ENCODE measurements around the gene SLC35A2.

SLC35A2 gene

DNA sequence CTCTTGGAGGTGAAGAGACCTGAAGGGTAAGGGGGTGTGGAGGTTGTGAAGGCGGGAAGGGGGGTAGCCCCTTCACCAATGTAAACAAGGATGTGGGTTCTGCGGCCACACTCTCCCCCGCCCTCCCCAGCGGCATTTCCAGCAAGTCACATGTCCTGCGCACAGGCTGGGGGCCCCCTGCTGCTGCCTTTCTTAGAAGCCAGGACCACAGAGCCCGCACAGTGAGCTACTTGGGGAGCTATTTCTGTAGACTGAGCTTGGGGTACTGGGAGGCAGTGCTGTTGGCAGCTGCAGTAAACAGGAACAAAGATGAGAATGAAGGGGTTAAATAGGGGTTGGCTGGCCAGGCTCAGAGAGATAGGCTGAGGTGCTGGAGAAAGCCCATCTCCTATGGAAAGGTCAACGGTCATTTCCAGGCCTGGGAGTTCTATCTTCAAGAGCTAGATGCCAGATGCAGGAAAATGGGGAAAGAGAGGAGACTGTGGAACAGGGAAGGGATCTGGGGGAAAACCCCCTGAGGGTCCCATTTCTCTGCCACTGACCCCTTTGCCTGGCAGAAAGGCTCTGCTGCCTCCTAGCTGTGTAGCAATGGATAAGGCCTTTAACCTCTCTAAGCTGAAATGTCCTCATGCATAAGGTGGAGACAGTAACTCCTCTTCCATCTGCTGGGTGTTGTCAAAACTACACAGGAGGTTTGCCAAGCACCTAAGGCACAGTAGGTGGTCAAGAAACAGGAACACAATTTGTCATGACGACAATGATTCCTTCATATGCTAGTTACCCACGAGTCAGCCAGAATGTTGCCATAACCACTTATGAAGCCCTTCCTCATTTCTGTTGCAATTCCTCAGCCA lies 25.8 kb upstream of the SLC35A2 start:
- DNase-seq (ENCODE audit: low read depth in 1 of 2, low spot score in 1 of 2): peak; percentile 63 to 86
- no peaks in the 10 kb centered on the region for H3K27me3 ChIP-seq (ENCODE audit: insufficient read depth, poor library complexity, severe bottlenecking)
- H3K27ac ChIP-seq (replicated peaks): peak overlapping the region; percentile 89
- H3K4me3 ChIP-seq (replicated peaks; ENCODE audit: insufficient read depth, low read length): no peak overlapping the region
- TF ChIP-seq, protein P1, sequence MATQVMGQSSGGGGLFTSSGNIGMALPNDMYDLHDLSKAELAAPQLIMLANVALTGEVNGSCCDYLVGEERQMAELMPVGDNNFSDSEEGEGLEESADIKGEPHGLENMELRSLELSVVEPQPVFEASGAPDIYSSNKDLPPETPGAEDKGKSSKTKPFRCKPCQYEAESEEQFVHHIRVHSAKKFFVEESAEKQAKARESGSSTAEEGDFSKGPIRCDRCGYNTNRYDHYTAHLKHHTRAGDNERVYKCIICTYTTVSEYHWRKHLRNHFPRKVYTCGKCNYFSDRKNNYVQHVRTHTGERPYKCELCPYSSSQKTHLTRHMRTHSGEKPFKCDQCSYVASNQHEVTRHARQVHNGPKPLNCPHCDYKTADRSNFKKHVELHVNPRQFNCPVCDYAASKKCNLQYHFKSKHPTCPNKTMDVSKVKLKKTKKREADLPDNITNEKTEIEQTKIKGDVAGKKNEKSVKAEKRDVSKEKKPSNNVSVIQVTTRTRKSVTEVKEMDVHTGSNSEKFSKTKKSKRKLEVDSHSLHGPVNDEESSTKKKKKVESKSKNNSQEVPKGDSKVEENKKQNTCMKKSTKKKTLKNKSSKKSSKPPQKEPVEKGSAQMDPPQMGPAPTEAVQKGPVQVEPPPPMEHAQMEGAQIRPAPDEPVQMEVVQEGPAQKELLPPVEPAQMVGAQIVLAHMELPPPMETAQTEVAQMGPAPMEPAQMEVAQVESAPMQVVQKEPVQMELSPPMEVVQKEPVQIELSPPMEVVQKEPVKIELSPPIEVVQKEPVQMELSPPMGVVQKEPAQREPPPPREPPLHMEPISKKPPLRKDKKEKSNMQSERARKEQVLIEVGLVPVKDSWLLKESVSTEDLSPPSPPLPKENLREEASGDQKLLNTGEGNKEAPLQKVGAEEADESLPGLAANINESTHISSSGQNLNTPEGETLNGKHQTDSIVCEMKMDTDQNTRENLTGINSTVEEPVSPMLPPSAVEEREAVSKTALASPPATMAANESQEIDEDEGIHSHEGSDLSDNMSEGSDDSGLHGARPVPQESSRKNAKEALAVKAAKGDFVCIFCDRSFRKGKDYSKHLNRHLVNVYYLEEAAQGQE (IDR thresholded peaks at IDR 0.05; ENCODE audit: insufficient replicate concordance, low read depth): no peak
- TF ChIP-seq, protein P2, sequence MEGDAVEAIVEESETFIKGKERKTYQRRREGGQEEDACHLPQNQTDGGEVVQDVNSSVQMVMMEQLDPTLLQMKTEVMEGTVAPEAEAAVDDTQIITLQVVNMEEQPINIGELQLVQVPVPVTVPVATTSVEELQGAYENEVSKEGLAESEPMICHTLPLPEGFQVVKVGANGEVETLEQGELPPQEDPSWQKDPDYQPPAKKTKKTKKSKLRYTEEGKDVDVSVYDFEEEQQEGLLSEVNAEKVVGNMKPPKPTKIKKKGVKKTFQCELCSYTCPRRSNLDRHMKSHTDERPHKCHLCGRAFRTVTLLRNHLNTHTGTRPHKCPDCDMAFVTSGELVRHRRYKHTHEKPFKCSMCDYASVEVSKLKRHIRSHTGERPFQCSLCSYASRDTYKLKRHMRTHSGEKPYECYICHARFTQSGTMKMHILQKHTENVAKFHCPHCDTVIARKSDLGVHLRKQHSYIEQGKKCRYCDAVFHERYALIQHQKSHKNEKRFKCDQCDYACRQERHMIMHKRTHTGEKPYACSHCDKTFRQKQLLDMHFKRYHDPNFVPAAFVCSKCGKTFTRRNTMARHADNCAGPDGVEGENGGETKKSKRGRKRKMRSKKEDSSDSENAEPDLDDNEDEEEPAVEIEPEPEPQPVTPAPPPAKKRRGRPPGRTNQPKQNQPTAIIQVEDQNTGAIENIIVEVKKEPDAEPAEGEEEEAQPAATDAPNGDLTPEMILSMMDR (IDR thresholded peaks at IDR 0.05; ENCODE audit: insufficient read depth, low read length): no peak
- TF ChIP-seq GABPA (IDR thresholded peaks at IDR 0.05; ENCODE audit: low read depth) (no peak), SPI1 (IDR thresholded peaks at IDR 0.05; ENCODE audit: borderline replicate concordance, low read depth) (peak; percentile 91), POLR2AphosphoS5 (IDR thresholded peaks at IDR 0.05; ENCODE audit: low read depth) (peak; percentile 67)

DNA sequence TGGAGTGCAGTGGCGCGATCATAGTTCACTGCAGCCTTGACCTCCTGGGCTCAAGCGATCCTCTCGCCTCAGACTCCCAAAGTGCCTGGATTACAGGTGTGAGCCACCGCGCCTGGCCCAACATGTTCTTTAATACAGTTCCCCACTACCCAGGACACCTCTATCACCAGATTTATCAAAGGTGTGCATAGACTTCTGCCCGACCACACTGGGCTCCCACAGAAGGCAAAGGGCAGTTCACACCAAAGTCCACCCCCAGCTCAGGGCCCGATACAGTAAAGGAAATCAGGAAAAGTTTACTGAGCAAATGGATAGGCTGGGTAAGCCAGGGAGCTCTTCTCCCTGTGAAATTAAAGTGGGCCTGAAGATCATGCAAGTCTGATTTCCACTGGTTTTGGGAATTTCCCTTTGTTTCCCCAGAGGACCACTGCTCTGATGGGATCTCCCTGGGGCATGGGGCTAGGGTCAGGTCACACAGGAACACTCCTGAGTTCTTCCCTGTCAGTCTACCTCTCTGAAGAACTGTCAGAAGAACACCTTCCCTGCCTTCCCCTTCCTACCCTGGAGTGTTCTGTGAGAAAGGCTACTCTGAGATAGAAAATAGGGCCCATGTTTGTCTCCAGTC lies 25.1 kb upstream of the SLC35A2 start:
- Histone ChIP-seq H3K27me3 (ENCODE audit: insufficient read depth, poor library complexity, severe bottlenecking) (no peaks in the 10 kb centered on the region), H3K27ac (replicated peaks) (peak overlapping the region; percentile 89), H3K4me3 (replicated peaks; ENCODE audit: insufficient read depth, low read length) (no peak overlapping the region)
- DNase-seq (ENCODE audit: low read depth in 1 of 2, low spot score in 1 of 2): no peak
- no peak for TF ChIP-seq GABPA (IDR thresholded peaks at IDR 0.05; ENCODE audit: low read depth)
- no peak for TF ChIP-seq POLR2AphosphoS5 (IDR thresholded peaks at IDR 0.05; ENCODE audit: low read depth)
- TF ChIP-seq, protein P1 (IDR thresholded peaks at IDR 0.05; ENCODE audit: insufficient replicate concordance, low read depth): no peak
- no peak for TF ChIP-seq SPI1 (IDR thresholded peaks at IDR 0.05; ENCODE audit: borderline replicate concordance, low read depth)
- TF ChIP-seq, protein P2 (IDR thresholded peaks at IDR 0.05; ENCODE audit: insufficient read depth, low read length): no peak

DNA sequence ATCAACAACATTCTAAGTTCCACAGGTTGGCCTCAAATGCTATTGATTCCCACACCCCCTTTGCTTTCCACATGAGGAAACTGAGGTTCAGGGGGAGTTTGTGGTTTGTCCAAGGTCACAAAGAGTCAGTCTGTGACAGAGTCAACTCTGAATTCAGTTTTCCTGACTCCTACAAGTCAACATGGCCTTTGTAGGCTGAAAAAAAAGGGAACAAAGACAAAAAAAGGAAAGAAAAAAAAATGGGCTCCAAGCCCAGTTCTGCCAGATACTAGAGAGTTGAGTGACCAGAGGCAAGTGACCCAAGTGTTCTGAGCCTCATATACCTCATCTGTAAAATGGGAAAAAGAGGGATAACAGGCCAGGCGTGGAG lies 23.8 kb upstream of the SLC35A2 start:
- DNase-seq (ENCODE audit: low read depth in 1 of 2, low spot score in 1 of 2): no peak
- TF ChIP-seq, protein P1 (IDR thresholded peaks at IDR 0.05; ENCODE audit: insufficient replicate concordance, low read depth): no peak
- TF ChIP-seq POLR2AphosphoS5 (IDR thresholded peaks at IDR 0.05; ENCODE audit: low read depth) (no peak), SPI1 (IDR thresholded peaks at IDR 0.05; ENCODE audit: borderline replicate concordance, low read depth) (no peak)
- TF ChIP-seq, protein P2 (IDR thresholded peaks at IDR 0.05; ENCODE audit: insufficient read depth, low read length): no peak
- Histone ChIP-seq H3K27me3 (ENCODE audit: insufficient read depth, poor library complexity, severe bottlenecking) (no peaks in the 10 kb centered on the region), H3K4me3 (replicated peaks; ENCODE audit: insufficient read depth, low read length) (no peak overlapping the region), H3K27ac (replicated peaks) (0 out of 2 replicates have a peak overlapping the region, but pooled peaks have one; percentile 27)
